ENCODE results near the gene SLC9B1. TPM values are rescaled to one million over a fixed set of nuclear protein-coding genes. Genes with fewer than 3 reads are reported as not detected.

The SLC9B1 gene
- polyA plus RNA-seq, 1 donor (not counting 4 experiments of a cell fraction or from before 2014, with no cell fraction given), result 0.07 TPM

DNA sequence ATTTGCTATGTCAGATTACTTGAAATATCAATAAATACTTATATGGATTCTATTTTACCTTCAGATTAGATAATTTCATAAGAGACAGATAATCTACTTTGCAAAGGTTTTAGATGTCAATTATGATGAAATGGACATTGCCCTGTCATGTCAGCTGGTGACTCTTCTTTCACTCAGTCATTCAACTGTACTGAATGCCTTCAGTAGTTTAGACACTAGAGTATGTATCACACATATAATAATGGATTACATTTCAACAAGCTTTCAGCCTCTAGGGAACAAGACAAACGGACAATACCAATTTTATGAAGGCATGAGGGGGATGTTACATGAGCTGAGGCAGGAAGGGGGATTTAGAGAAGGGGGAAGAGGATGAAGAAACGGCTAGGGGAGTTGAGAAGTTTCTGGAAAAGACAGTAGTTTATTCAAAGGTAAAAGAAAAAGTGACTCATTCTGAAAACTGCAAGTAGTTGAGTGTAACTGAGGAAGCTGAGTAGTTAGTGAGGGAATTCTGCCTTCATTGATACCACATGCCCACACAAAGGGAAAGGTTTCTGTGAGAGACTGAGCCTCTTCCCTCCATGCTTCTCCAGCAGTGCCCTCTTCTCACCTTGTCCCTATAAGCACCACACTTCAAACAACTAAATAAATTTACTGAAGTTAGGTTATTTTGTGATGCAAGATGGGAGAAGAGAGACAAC is 31.4 kb upstream of the SLC9B1 start:
- Histone ChIP-seq H4K20me1 (ENCODE audit: control insufficient read depth, extremely low read depth, insufficient read depth, low read length) (no peaks in the 10 kb centered on the region), H3K27me3 (ENCODE audit: control insufficient read depth, extremely low read depth, insufficient read depth, low read length) (no peaks in the 10 kb centered on the region), H3K9ac (ENCODE audit: control insufficient read depth, extremely low read depth, insufficient read depth, low read length) (no peak overlapping the region), H2AFZ (ENCODE audit: control insufficient read depth, low read length) (no peak overlapping the region), H3K4me1 (ENCODE audit: control insufficient read depth, extremely low read depth, insufficient read depth, low read length) (no peaks in the 10 kb centered on the region), H3K4me2 (ENCODE audit: control insufficient read depth, extremely low read depth, insufficient read depth, low read depth, low read length) (no peak overlapping the region), H3K79me2 (ENCODE audit: control insufficient read depth, insufficient read depth, low read length) (no peaks in the 10 kb centered on the region), H3K36me3 (ENCODE audit: control insufficient read depth in 2 of 2, extremely low read depth in 1 of 2, insufficient read depth in 2 of 2, low read length in 2 of 2) (peaks cover 1 to 3% of the 10 kb centered on the region in 2 experiments), H3K4me3 (ENCODE audit: control insufficient read depth in 2 of 3, extremely low read depth in 1 of 3, insufficient read depth in 2 of 3, low read depth in 1 of 3, low read length in 3 of 3) (no peak overlapping the region), H3K9me1 (ENCODE audit: control insufficient read depth, extremely low read depth, insufficient read depth, low read length) (no peaks in the 10 kb centered on the region), H3K9me3 (ENCODE audit: control insufficient read depth, low read depth, low read length) (no peaks in the 10 kb centered on the region), H3K27ac (ENCODE audit: control insufficient read depth, insufficient read depth, low read length) (no peak overlapping the region)
- FAIRE-seq (no peak), DNase-seq (ENCODE audit: low read depth, low spot score) (no peak)
- no peak for TF ChIP-seq EZH2 (IDR thresholded peaks at IDR 0.05; ENCODE audit: low read length)
- TF ChIP-seq, protein P1, sequence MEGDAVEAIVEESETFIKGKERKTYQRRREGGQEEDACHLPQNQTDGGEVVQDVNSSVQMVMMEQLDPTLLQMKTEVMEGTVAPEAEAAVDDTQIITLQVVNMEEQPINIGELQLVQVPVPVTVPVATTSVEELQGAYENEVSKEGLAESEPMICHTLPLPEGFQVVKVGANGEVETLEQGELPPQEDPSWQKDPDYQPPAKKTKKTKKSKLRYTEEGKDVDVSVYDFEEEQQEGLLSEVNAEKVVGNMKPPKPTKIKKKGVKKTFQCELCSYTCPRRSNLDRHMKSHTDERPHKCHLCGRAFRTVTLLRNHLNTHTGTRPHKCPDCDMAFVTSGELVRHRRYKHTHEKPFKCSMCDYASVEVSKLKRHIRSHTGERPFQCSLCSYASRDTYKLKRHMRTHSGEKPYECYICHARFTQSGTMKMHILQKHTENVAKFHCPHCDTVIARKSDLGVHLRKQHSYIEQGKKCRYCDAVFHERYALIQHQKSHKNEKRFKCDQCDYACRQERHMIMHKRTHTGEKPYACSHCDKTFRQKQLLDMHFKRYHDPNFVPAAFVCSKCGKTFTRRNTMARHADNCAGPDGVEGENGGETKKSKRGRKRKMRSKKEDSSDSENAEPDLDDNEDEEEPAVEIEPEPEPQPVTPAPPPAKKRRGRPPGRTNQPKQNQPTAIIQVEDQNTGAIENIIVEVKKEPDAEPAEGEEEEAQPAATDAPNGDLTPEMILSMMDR (optimal IDR thresholded peaks at IDR 0.05 in 1 of 3, IDR thresholded peaks at IDR 0.05 in 1 of 3, conservative IDR thresholded peaks at IDR 0.05 in 1 of 3; ENCODE audit: extremely low read depth in 1 of 3, insufficient read depth in 2 of 3, low read length in 3 of 3), result no peak
- dilution Hi-C loops (cut with MboI; ENCODE audit: extremely low pct_ligation_motif_present, low sequenced_read_pairs), result no loop called here

DNA sequence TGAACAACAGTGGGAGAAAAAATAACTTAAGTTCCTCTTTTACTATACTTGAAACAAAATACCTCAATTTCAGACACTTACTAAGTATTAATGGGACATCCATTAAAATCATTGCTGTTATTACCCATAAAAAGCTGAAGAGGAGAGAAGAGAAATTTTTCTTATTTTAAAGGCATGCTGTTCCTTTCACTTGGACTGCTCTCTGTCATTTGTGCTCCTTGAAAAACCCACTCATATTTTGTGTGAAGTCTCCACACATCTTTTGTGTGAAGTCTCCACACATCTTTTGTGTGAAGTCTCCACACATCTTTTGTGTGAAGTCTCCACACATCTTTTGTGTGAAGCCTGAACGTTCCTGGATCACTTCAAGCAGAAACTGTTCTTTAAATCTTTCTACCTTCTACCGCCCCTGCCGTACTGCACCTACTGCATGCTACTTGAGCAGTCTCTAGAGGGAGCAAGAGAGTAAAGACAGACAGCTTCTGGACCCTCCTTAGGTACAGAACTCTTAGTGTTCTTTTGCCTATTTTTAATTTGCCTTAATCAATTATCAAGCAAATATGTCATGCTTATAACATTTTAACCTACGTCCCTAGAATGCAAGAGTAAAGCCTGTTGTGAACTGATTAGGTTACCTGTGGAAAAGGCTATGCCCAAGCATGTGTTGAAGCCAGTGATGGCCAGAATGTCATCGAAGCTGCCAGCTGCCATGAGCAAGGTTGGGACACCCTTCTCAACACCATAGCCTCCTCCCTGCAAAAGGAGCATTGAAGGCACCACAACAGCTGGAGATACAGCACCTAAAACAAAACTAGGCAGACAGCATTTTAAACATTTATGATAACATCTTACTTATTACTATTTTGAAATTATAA is 27.1 kb upstream of the SLC9B1 start:
- Histone ChIP-seq H3K4me1 (ENCODE audit: control insufficient read depth, extremely low read depth, insufficient read depth, low read length) (no peaks in the 10 kb centered on the region), H3K36me3 (ENCODE audit: control insufficient read depth in 2 of 2, extremely low read depth in 1 of 2, insufficient read depth in 2 of 2, low read length in 2 of 2) (peaks cover 3 to 4% of the 10 kb centered on the region in 2 experiments), H3K4me2 (ENCODE audit: control insufficient read depth, extremely low read depth, insufficient read depth, low read depth, low read length) (no peak overlapping the region), H3K9me1 (ENCODE audit: control insufficient read depth, extremely low read depth, insufficient read depth, low read length) (no peaks in the 10 kb centered on the region), H3K4me3 (ENCODE audit: control insufficient read depth in 2 of 3, extremely low read depth in 1 of 3, insufficient read depth in 2 of 3, low read depth in 1 of 3, low read length in 3 of 3) (no peak overlapping the region), H3K27ac (ENCODE audit: control insufficient read depth, insufficient read depth, low read length) (no peak overlapping the region), H3K9me3 (ENCODE audit: control insufficient read depth, low read depth, low read length) (no peaks in the 10 kb centered on the region), H4K20me1 (ENCODE audit: control insufficient read depth, extremely low read depth, insufficient read depth, low read length) (no peaks in the 10 kb centered on the region), H3K79me2 (ENCODE audit: control insufficient read depth, insufficient read depth, low read length) (no peaks in the 10 kb centered on the region), H2AFZ (ENCODE audit: control insufficient read depth, low read length) (no peak overlapping the region), H3K27me3 (ENCODE audit: control insufficient read depth, extremely low read depth, insufficient read depth, low read length) (no peaks in the 10 kb centered on the region), H3K9ac (ENCODE audit: control insufficient read depth, extremely low read depth, insufficient read depth, low read length) (no peak overlapping the region)
- dilution Hi-C loops (cut with MboI; ENCODE audit: extremely low pct_ligation_motif_present, low sequenced_read_pairs), result no loop called here
- peak; percentile 41 for FAIRE-seq
- TF ChIP-seq, protein P1 (optimal IDR thresholded peaks at IDR 0.05 in 1 of 3, IDR thresholded peaks at IDR 0.05 in 1 of 3, conservative IDR thresholded peaks at IDR 0.05 in 1 of 3; ENCODE audit: extremely low read depth in 1 of 3, insufficient read depth in 2 of 3, low read length in 3 of 3), result peak; percentile 62 to 69 (median 66)
- no peak for TF ChIP-seq EZH2 (IDR thresholded peaks at IDR 0.05; ENCODE audit: low read length)
- DNase-seq (ENCODE audit: low read depth, low spot score), result no peak
